ENCODE data around the gene TPP1.

Gene TPP1

DNA sequence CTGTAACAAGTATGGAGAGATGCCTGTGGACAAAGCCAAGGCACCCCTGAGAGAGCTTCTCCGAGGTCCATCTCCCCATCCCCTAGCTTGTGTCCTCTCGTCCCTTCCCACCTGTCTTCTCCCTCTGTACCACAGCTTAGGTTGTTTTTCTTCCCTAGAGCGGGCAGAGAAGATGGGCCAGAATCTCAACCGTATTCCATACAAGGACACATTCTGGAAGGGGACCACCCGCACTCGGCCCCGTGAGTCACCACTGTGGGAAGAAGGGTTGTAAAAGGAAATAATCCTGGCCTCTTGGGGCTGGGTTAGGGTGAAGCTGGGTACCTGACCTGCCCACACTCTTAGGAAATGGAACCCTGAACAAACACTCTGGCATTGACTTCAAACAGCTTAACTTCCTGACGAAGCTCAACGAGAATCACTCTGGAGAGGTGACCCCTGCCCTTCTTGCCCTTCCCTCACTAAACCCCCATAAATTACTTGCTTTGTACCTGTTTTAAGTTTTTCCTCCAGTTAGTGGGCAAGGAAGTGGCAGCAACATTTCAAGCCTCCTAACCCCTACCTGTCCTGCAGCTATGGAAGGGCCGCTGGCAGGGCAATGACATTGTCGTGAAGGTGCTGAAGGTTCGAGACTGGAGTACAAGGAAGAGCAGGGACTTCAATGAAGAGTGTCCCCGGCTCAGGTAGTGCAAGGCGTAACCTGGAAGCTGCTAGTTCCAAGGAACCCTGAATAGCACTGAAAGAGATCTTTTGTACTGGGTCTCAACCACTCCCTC, 10.3 kb downstream of the TPP1 start:
- TF ChIP-seq EZH2phosphoT487 (IDR thresholded peaks at IDR 0.05; ENCODE audit: low read length) (no peak), CTCF (IDR thresholded peaks at IDR 0.05; ENCODE audit: low read length) (no peak), EZH2 (optimal IDR thresholded peaks at IDR 0.05; ENCODE audit: low read depth, low read length) (no peak)
- H3K36me3 ChIP-seq (replicated peaks; ENCODE audit: insufficient read depth, low read length): no peaks in the 10 kb centered on the region
- H2AFZ ChIP-seq (ENCODE audit: low read length): no peak overlapping the region
- no peak overlapping the region for H3K4me2 ChIP-seq (ENCODE audit: low read depth, low read length)
- H3K79me2 ChIP-seq (ENCODE audit: low read length): peaks cover 41% of the 10 kb centered on the region
- H3K9me2 ChIP-seq (replicated peaks; ENCODE audit: insufficient read depth, low read length): no peaks in the 10 kb centered on the region
- H3K27ac ChIP-seq (ENCODE audit: low read length): no peak overlapping the region
- no peaks in the 10 kb centered on the region for H3K27me3 ChIP-seq (replicated peaks; ENCODE audit: insufficient read depth, low read length)
- peaks cover 39% of the 10 kb centered on the region for H3F3A ChIP-seq (ENCODE audit: insufficient read depth, low read length)
- H3K9me3 ChIP-seq (replicated peaks; ENCODE audit: insufficient read depth, low read length): no peaks in the 10 kb centered on the region
- H3K4me1 ChIP-seq (ENCODE audit: low read length): peaks cover 45% of the 10 kb centered on the region
- no peak for DNase-seq
- H3K9ac ChIP-seq (ENCODE audit: low read length): no peak overlapping the region
- no peaks in the 10 kb centered on the region for H4K20me1 ChIP-seq (ENCODE audit: insufficient read depth, low read length)
- no peak overlapping the region for H3K4me3 ChIP-seq (ENCODE audit: low read length)

DNA sequence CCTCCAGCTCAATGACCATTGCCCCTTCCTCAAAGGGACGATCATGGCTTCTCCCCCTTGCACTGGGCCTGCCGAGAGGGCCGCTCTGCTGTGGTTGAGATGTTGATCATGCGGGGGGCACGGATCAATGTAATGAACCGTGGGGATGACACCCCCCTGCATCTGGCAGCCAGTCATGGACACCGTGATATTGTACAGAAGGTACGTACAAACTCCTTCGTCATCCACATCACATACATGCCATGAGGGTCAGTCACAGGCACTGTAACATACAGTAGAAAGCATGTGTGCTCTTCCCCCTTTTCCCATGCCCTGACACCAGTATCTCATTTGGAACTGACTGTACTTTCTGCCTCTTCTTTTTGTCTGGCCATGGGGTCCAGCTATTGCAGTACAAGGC, 11.2 kb downstream of the TPP1 start:
- Histone ChIP-seq H3K9me2 (replicated peaks; ENCODE audit: insufficient read depth, low read length) (no peaks in the 10 kb centered on the region), H3K27ac (ENCODE audit: low read length) (no peak overlapping the region; the same call in 1 of the 2 replicates), H3F3A (ENCODE audit: insufficient read depth, low read length) (peaks cover 38% of the 10 kb centered on the region), H3K4me1 (ENCODE audit: low read length) (peaks cover 43% of the 10 kb centered on the region), H4K20me1 (ENCODE audit: insufficient read depth, low read length) (no peaks in the 10 kb centered on the region), H2AFZ (ENCODE audit: low read length) (no peak overlapping the region), H3K9ac (ENCODE audit: low read length) (0 out of 2 replicates have a peak overlapping the region, but pooled peaks have one; percentile 6), H3K27me3 (replicated peaks; ENCODE audit: insufficient read depth, low read length) (no peaks in the 10 kb centered on the region), H3K4me2 (ENCODE audit: low read depth, low read length) (peak overlapping the region; percentile 85), H3K79me2 (ENCODE audit: low read length) (peaks cover 48% of the 10 kb centered on the region), H3K36me3 (replicated peaks; ENCODE audit: insufficient read depth, low read length) (no peaks in the 10 kb centered on the region), H3K9me3 (replicated peaks; ENCODE audit: insufficient read depth, low read length) (no peaks in the 10 kb centered on the region), H3K4me3 (ENCODE audit: low read length) (no peak overlapping the region)
- DNase-seq: no peak
- TF ChIP-seq EZH2 (optimal IDR thresholded peaks at IDR 0.05; ENCODE audit: low read depth, low read length) (no peak), CTCF (IDR thresholded peaks at IDR 0.05; ENCODE audit: low read length) (no peak), EZH2phosphoT487 (IDR thresholded peaks at IDR 0.05; ENCODE audit: low read length) (no peak)

DNA sequence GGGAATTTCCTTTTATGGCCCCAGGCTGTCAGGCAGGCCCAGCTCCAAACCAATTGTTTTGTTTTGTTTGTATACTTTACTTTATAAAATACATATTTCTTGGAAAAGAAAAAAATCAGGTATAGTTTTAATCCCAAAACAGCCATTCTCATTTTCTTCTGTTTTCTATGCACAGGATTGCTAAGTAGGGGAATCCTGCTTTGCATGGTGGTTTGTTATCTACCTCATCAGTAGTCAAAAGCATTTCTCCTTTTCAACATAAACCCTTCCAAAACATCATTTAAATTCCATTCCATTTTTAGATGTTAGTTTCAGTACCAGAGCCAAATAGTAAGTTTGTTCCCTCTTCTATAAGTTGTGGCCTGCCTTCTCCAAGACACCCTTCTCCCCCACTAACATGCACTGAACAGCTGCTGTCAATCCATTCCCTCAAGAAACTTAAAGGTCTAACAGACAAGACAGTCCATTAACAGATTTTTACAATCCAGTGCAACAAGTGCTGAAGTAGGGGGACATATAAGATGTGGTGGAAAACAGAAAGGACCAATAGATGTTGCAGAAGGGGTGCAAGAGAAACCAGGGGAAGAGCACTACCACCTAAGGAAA, 11.9 kb downstream of the TPP1 start:
- Histone ChIP-seq H3K4me3 (ENCODE audit: low read length) (no peak overlapping the region), H3F3A (ENCODE audit: insufficient read depth, low read length) (peaks cover 31% of the 10 kb centered on the region), H3K27me3 (replicated peaks; ENCODE audit: insufficient read depth, low read length) (no peaks in the 10 kb centered on the region), H3K79me2 (ENCODE audit: low read length) (peaks cover 55% of the 10 kb centered on the region), H4K20me1 (ENCODE audit: insufficient read depth, low read length) (no peaks in the 10 kb centered on the region), H3K27ac (ENCODE audit: low read length) (peak overlapping the region; percentile 52; the same call in 1 of the 2 replicates), H3K9me2 (replicated peaks; ENCODE audit: insufficient read depth, low read length) (no peaks in the 10 kb centered on the region), H2AFZ (ENCODE audit: low read length) (no peak overlapping the region), H3K4me1 (ENCODE audit: low read length) (peaks cover 43% of the 10 kb centered on the region), H3K9me3 (replicated peaks; ENCODE audit: insufficient read depth, low read length) (no peaks in the 10 kb centered on the region), H3K9ac (ENCODE audit: low read length) (peak overlapping the region; percentile 6; the same call in 1 of the 2 replicates), H3K36me3 (replicated peaks; ENCODE audit: insufficient read depth, low read length) (no peaks in the 10 kb centered on the region), H3K4me2 (ENCODE audit: low read depth, low read length) (peak overlapping the region; percentile 85)
- no peak for DNase-seq
- TF ChIP-seq EZH2 (optimal IDR thresholded peaks at IDR 0.05; ENCODE audit: low read depth, low read length) (no peak), CTCF (IDR thresholded peaks at IDR 0.05; ENCODE audit: low read length) (no peak), EZH2phosphoT487 (IDR thresholded peaks at IDR 0.05; ENCODE audit: low read length) (no peak)
